Fibroblast of lung (primary cell): Measurements from ENCODE around the gene TMEM221.

ENCODE experiments used
- EZH2 ChIP-seq: IDR thresholded peaks from 2 replicates; pipeline ENCODE4 v1.5.1; 2012; ENCODE audit warnings: low read length, control low read depth, mild to moderate bottlenecking; ENCODE audit errors: missing control alignments
- TF ChIP-seq, protein P1 (sequence below), 2 donors: IDR thresholded peaks in 1 of 2; conservative IDR thresholded peaks in 1 of 2; 1 replicate in 1 of 2; 2 replicates in 1 of 2; pipeline ENCODE4 v1.5.1; 2011 to 2012; ENCODE audit warnings: low read length in 2 of 2, control low read depth in 1 of 2, inconsistent platforms in 1 of 2, low read depth in 1 of 2, mild to moderate bottlenecking in 1 of 2

DNA sequence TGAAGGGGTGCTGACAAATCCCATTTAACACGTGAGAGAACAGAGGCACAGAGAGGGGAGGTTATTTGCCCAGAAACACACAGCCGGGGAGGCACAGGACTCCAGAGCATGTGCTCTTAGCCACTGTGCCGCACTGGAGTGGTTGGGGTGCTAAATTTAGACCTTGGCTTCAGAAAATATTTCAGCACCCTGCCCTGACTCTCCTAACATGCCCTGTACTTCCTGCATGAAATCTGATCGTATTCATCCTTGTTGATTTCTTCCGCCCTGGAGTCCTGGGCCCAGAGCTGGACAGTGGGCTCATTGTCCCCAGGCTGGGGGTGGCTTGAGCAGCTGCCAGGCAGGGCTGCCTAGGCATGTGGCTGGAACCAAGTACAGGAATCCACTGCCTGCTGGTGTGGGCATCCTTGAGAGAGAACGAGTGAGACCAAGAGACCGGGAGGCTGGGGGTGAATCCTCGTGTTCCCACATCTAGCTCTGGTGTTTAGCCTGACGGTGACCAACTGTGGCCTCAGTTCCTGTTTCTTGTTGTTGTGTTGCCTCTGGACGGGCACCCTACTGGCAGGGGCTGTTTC, 27.2 kb upstream of the TMEM221 start:
- TF ChIP-seq, protein P1, sequence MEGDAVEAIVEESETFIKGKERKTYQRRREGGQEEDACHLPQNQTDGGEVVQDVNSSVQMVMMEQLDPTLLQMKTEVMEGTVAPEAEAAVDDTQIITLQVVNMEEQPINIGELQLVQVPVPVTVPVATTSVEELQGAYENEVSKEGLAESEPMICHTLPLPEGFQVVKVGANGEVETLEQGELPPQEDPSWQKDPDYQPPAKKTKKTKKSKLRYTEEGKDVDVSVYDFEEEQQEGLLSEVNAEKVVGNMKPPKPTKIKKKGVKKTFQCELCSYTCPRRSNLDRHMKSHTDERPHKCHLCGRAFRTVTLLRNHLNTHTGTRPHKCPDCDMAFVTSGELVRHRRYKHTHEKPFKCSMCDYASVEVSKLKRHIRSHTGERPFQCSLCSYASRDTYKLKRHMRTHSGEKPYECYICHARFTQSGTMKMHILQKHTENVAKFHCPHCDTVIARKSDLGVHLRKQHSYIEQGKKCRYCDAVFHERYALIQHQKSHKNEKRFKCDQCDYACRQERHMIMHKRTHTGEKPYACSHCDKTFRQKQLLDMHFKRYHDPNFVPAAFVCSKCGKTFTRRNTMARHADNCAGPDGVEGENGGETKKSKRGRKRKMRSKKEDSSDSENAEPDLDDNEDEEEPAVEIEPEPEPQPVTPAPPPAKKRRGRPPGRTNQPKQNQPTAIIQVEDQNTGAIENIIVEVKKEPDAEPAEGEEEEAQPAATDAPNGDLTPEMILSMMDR (conservative IDR thresholded peaks at IDR 0.05 in 1 of 2, IDR thresholded peaks at IDR 0.05 in 1 of 2; ENCODE audit: low read depth in 1 of 2, low read length in 2 of 2): no peak
- TF ChIP-seq EZH2: no peak
